Caco-2 (cell line): ENCODE measurements around the gene TRPM7. TPM values are rescaled to one million over a fixed set of nuclear protein-coding genes. Genes with fewer than 3 reads are reported as not detected.

Experiments
- BruUV-seq: library from RNA; stranded (reverse); fragments of 400-500 nt; replicated peaks from 2 replicates; lab custom pipeline; 2021; lab: Mats Ljungman, UMichigan
- CTCF ChIA-PET: fragments of 300-600 bp; sonication (Branson Sonifier 250); formaldehyde crosslinking; loops from one replicate; lab custom pipeline; 2022; ENCODE audit warnings: antibody characterized with exemption; lab: Charles Lee
- POLR2A ChIA-PET: fragments of 300-600 bp; sonication (Branson Sonifier 250); formaldehyde crosslinking; loops from one replicate; lab custom pipeline; 2022; ENCODE audit warnings: antibody characterized with exemption; lab: Charles Lee
- DNase-seq, 2 experiments: peaks; one replicate each; pipeline versions ENCODE4 v3.0.0 to v3.0.0-alpha.2; 2020 to 2022
- H3K27me3 ChIP-seq: replicated peaks from 2 replicates; pipeline ENCODE4 v1.6.0; 2011; ENCODE audit warnings: low read length; ENCODE audit not compliant: control insufficient read depth, insufficient read depth
- H3K36me3 ChIP-seq: 2 replicates; pipeline ENCODE4 v1.5.1; 2011; ENCODE audit warnings: low read length; ENCODE audit not compliant: control insufficient read depth, insufficient read depth
- H3K4me1 ChIP-seq: fragments of 250-450 bp; sonication (Bioruptor Pico); 2 replicates; pipeline ENCODE4 v1.5.1; 2020; ENCODE audit warnings: mild to moderate bottlenecking
- H3K4me3 ChIP-seq: 2 replicates; pipeline ENCODE4 v1.5.1; 2011; ENCODE audit warnings: low read depth, mild to moderate bottlenecking, control low read depth, low read length
- H3K9me3 ChIP-seq: fragments of 250-450 bp; sonication (Bioruptor Pico); 2 replicates; pipeline ENCODE4 v1.5.1; 2020; ENCODE audit warnings: mild to moderate bottlenecking, moderate library complexity
- H3K27ac Mint-ChIP-seq: one replicate; pipeline ENCODE4 v1.8.0; 2022; ENCODE audit warnings: mixed read lengths; ENCODE audit not compliant: unreplicated experiment
- H3K27me3 Mint-ChIP-seq: one replicate; pipeline ENCODE4 v1.8.0; 2022; ENCODE audit warnings: mixed read lengths; ENCODE audit not compliant: insufficient read depth, unreplicated experiment
- H3K36me3 Mint-ChIP-seq: one replicate; pipeline ENCODE4 v1.8.0; 2022; ENCODE audit warnings: mild to moderate bottlenecking, mixed read lengths; ENCODE audit not compliant: insufficient read depth, unreplicated experiment
- H3K4me1 Mint-ChIP-seq: one replicate; pipeline ENCODE4 v1.8.0; 2022; ENCODE audit warnings: low read depth, mixed read lengths; ENCODE audit not compliant: unreplicated experiment
- H3K4me3 Mint-ChIP-seq: one replicate; pipeline ENCODE4 v1.8.0; 2022; ENCODE audit warnings: mild to moderate bottlenecking, moderate library complexity, mixed read lengths; ENCODE audit not compliant: unreplicated experiment
- H3K9me3 Mint-ChIP-seq: one replicate; pipeline ENCODE4 v1.8.0; 2022; ENCODE audit warnings: mixed read lengths; ENCODE audit not compliant: unreplicated experiment
- intact Hi-C: fragments of 100-400 bp; cut with micrococcal nuclease; formaldehyde crosslinking; loops from one replicate; pipeline ENCODE4 v1.10.0; 2022; ENCODE audit not compliant: unreplicated experiment
- total RNA-seq: library from RNA; stranded (reverse); gene quantifications from 2 replicates; pipeline ENCODE4 v1.2.3, GENCODE V29; 2022
- TF ChIP-seq, protein P1 (sequence below), 2 experiments: fragments of 200-600 bp in 1 of 2; IDR thresholded peaks; 1 replicate in 1 of 2; 2 replicates in 1 of 2; pipeline versions ENCODE4 v1.5.1 to v1.8.0; 2011 to 2022; ENCODE audit warnings: antibody characterized with exemption in 1 of 2, control low read depth in 1 of 2, inconsistent platforms in 1 of 2, low read depth in 1 of 2, low read length in 1 of 2, mild to moderate bottlenecking in 1 of 2, moderate library complexity in 1 of 2; ENCODE audit not compliant: insufficient read depth in 1 of 2, severe bottlenecking in 1 of 2, unreplicated experiment in 1 of 2

The TRPM7 gene
- total RNA-seq, 1 experiment from 2014 or later, result 70.9 TPM

DNA sequence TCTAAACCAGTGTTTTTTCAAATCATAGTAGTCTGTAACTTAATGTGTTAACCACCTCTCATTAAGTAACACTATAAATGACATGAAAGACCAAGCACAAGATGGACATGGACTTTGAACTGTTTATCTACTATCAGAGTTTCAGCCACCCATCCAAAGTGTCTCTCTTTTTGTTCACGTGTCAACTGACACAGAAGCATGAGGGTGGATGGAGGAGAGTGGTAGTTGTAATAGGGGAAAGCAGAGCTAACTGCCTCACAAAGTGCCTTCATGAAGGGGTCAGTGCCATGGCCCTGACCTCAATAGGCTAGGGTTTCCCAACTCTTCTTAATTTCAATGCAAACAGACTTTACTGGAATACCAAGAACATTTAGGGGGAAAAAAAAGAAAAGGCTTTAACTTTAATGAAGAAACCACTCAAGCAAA, 32.1 kb upstream of the TRPM7 start:
- intact Hi-C loops, result loop anchor here (1.0 kb wide), 2 partner anchors 32 to 47 kb away; partner anchors contain the start of genes SPPL2A and TRPM7
- Histone ChIP-seq H3K27me3 (no peaks in the 10 kb centered on the region), H3K36me3 (no peaks in the 10 kb centered on the region), H3K4me1 (peaks cover 13% of the 10 kb centered on the region), H3K9me3 (no peaks in the 10 kb centered on the region), H3K4me3 (no peak overlapping the region)
- peak; percentile 56 to 59 for DNase-seq
- POLR2A ChIA-PET, result interaction anchor here (0.6 kb wide), 1 partner anchor 63 kb away, joined by 6 read pairs; no protein-coding TSS in a partner anchor
- H3K27ac Mint-ChIP-seq, result peak overlapping the region; percentile 82
- H3K4me1 Mint-ChIP-seq, result peaks cover 19% of the 10 kb centered on the region
- TF ChIP-seq, protein P1, sequence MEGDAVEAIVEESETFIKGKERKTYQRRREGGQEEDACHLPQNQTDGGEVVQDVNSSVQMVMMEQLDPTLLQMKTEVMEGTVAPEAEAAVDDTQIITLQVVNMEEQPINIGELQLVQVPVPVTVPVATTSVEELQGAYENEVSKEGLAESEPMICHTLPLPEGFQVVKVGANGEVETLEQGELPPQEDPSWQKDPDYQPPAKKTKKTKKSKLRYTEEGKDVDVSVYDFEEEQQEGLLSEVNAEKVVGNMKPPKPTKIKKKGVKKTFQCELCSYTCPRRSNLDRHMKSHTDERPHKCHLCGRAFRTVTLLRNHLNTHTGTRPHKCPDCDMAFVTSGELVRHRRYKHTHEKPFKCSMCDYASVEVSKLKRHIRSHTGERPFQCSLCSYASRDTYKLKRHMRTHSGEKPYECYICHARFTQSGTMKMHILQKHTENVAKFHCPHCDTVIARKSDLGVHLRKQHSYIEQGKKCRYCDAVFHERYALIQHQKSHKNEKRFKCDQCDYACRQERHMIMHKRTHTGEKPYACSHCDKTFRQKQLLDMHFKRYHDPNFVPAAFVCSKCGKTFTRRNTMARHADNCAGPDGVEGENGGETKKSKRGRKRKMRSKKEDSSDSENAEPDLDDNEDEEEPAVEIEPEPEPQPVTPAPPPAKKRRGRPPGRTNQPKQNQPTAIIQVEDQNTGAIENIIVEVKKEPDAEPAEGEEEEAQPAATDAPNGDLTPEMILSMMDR (IDR thresholded peaks at IDR 0.05; ENCODE audit: insufficient read depth in 1 of 2, low read depth in 1 of 2, low read length in 1 of 2, severe bottlenecking in 1 of 2, unreplicated experiment in 1 of 2), result no peak
- BruUV-seq, result no TSS peak
- H3K36me3 Mint-ChIP-seq, result peaks cover 47% of the 10 kb centered on the region
- CTCF ChIA-PET, result interaction anchor here (0.6 kb wide), 1 partner anchor 27 kb away, joined by 3 read pairs; no protein-coding TSS in a partner anchor
- H3K9me3 Mint-ChIP-seq, result no peaks in the 10 kb centered on the region
- no peaks in the 10 kb centered on the region for H3K27me3 Mint-ChIP-seq
- H3K4me3 Mint-ChIP-seq, result peak overlapping the region; percentile 42

DNA sequence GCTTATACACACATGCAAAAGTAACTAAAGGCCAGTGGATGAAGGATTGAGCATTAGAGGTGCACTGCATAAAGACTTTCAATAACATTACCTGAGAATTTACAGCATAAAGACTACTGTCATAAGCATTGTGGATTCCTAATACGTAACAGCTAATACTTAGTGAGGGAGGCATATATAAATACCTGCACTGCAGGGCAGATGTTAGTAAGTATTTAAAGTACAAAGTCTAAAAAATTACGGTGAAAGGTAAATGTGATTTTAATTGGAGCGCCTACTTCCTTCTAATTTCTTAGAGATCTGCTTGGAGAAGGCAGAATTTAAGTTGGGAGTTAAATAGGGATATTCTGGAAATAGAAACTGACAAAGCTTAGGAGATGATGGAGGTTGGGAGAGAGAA, 25.4 kb upstream of the TRPM7 start:
- Histone ChIP-seq H3K36me3 (no peaks in the 10 kb centered on the region), H3K4me3 (no peak overlapping the region), H3K9me3 (no peaks in the 10 kb centered on the region), H3K4me1 (no peaks in the 10 kb centered on the region), H3K27me3 (no peaks in the 10 kb centered on the region)
- ChIA-PET POLR2A (no interaction called here), CTCF (no interaction called here)
- Mint-ChIP-seq H3K4me3 (no peak overlapping the region), H3K27ac (no peak overlapping the region), H3K9me3 (no peaks in the 10 kb centered on the region), H3K36me3 (peaks cover 23% of the 10 kb centered on the region), H3K27me3 (no peaks in the 10 kb centered on the region), H3K4me1 (peaks cover 4% of the 10 kb centered on the region)
- TF ChIP-seq, protein P1 (IDR thresholded peaks at IDR 0.05; ENCODE audit: insufficient read depth in 1 of 2, low read depth in 1 of 2, low read length in 1 of 2, severe bottlenecking in 1 of 2, unreplicated experiment in 1 of 2), result no peak
- DNase-seq, result no peak
- intact Hi-C loops, result no loop called here
- BruUV-seq, result no TSS peak

DNA sequence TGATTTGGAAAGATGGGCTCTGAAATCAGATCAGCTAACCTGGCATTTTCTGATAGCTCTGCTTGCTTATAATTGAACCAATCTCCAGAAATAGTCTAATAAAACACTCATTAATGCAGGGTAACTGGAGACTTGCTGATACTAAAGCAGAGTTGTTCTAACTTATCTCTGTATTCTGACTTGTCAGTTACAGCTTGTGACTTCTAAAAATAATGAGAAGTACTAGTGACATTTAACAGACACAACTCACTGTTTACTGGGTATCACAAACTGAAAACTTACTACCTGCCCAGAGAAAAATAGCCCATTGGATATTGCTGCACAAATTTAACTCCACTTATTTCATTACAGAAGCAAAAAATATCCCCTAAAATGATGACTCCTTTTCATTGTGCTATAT, 24.0 kb upstream of the TRPM7 start:
- TF ChIP-seq, protein P1 (IDR thresholded peaks at IDR 0.05; ENCODE audit: insufficient read depth in 1 of 2, low read depth in 1 of 2, low read length in 1 of 2, severe bottlenecking in 1 of 2, unreplicated experiment in 1 of 2), result no peak
- no peaks in the 10 kb centered on the region for H3K4me1 Mint-ChIP-seq
- BruUV-seq, result no TSS peak
- intact Hi-C loops, result no loop called here
- no peaks in the 10 kb centered on the region for H3K4me1 ChIP-seq
- POLR2A ChIA-PET, result no interaction called here
- H3K27me3 ChIP-seq, result no peaks in the 10 kb centered on the region
- no peak for DNase-seq
- H3K4me3 Mint-ChIP-seq, result no peak overlapping the region
- H3K36me3 ChIP-seq, result no peaks in the 10 kb centered on the region
- H3K27me3 Mint-ChIP-seq, result no peaks in the 10 kb centered on the region
- H3K9me3 ChIP-seq, result no peaks in the 10 kb centered on the region
- no peak overlapping the region for H3K4me3 ChIP-seq
- no peaks in the 10 kb centered on the region for H3K9me3 Mint-ChIP-seq
- peaks cover 27% of the 10 kb centered on the region for H3K36me3 Mint-ChIP-seq
- CTCF ChIA-PET, result no interaction called here
- no peak overlapping the region for H3K27ac Mint-ChIP-seq
